ACC112 (cell line): Measurements from ENCODE around the gene RUSC1.
"Not testable (repeated sequence)": the region's sequence is repeated elsewhere in the genome, so short reads cannot be mapped to it uniquely, and the experiment has no call there.

ENCODE experiments used
- H2AFZ ChIP-seq: fragments of 200-600 bp; sonication (generic); one replicate; pipeline ENCODE4 v1.6.0; 2017; ENCODE audit warnings: antibody characterized with exemption, low read length; ENCODE audit not compliant: unreplicated experiment
- H3K27ac ChIP-seq: fragments of 200-600 bp; sonication (generic); 2 replicates; pipeline ENCODE4 v1.5.1; 2014; ENCODE audit warnings: low read depth, mild to moderate bottlenecking, antibody characterized with exemption, low read length, moderate library complexity
- H3K27me3 ChIP-seq: fragments of 200-600 bp; sonication (generic); 2 replicates; pipeline ENCODE4 v1.6.1; 2014; ENCODE audit warnings: mild to moderate bottlenecking, antibody characterized with exemption, low read length, moderate library complexity, mixed read lengths; ENCODE audit not compliant: insufficient read depth
- H3K36me3 ChIP-seq: fragments of 200-600 bp; sonication (generic); 2 replicates; pipeline ENCODE4 v1.6.1; 2016; ENCODE audit warnings: mild to moderate bottlenecking, antibody characterized with exemption, low read length, moderate library complexity, mixed read lengths; ENCODE audit not compliant: insufficient read depth
- H3K4me1 ChIP-seq: fragments of 200-600 bp; sonication (generic); one replicate; pipeline ENCODE4 v1.6.1; 2016; ENCODE audit warnings: low read length, mixed read lengths; ENCODE audit not compliant: insufficient read depth, unreplicated experiment, control insufficient read depth
- H3K4me3 ChIP-seq: fragments of 200-600 bp; sonication (generic); 2 replicates; pipeline ENCODE4 v1.5.1; 2014; ENCODE audit warnings: mild to moderate bottlenecking, low read depth, low read length
- H3K79me2 ChIP-seq: fragments of 200-600 bp; sonication (generic); one replicate; pipeline ENCODE4 v1.6.0; 2016; ENCODE audit warnings: low read length; ENCODE audit not compliant: control insufficient read depth, unreplicated experiment, insufficient read depth

RUSC1 gene

GRCh38 chr1:155324037-155324716 is 3.5 kb downstream of the RUSC1 start:
- peaks cover 13% of the 10 kb centered on the region; the same call in 1 of the 2 replicates for H3K36me3 ChIP-seq
- peaks cover 29% of the 10 kb centered on the region for H3K4me1 ChIP-seq
- peak overlapping the region; percentile 89 for H3K27ac ChIP-seq
- peaks cover 41% of the 10 kb centered on the region for H3K79me2 ChIP-seq
- H2AFZ ChIP-seq: peak overlapping the region; percentile 50
- H3K4me3 ChIP-seq: peak overlapping the region; percentile 81
- H3K27me3 ChIP-seq: no peaks in the 10 kb centered on the region

DNA sequence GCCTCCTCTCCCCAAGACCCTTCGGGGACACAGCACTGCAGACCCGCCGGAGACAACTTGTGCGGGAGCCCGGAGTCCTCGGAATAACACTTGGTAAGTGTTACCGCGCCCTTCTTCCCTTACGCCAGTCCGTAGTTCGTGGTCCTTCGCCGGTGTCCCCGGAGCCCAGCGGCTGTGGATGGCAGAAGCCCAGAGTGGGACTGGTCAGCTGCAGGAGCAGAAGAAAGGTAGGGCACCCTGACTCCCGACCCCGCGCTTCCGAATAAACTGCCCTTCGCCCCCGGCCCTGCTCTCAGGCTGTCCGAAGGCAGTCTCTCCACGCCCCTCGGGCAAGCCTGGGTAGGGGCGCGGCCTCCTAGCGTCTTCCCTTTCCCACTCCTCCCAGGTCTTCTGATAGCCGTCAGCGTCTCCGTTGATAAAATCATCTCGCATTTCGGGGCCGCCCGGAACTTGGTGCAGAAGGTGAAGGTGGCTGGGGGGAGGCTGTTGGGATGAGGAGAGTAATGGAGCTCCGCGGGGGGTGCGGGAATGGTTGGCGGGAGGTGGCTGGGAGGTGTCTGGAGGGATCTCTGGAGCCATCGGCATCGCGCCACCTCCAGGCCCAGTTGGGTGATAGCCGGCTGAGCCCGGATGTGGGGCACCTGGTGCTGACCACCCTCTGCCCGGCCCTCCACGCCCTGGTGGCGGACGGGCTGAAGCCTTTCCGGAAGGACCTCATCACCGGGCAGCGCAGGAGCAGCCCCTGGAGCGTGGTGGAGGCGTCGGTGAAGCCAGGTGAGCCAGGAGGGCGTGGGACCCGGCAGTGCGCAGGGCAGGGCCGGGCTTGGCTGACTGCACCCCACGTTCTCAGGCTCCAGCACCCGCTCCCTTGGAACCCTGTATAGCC is 4.3 kb downstream of the RUSC1 start:
- peak overlapping the region; percentile 7; the same call in 1 of the 2 replicates for H3K27ac ChIP-seq
- H3K4me1 ChIP-seq: peaks cover 29% of the 10 kb centered on the region
- H3K27me3 ChIP-seq: no peaks in the 10 kb centered on the region
- H3K4me3 ChIP-seq: peak overlapping the region; percentile 81
- H3K36me3 ChIP-seq: peaks cover 7% of the 10 kb centered on the region; the same call in 1 of the 2 replicates
- peak overlapping the region; percentile 50 for H2AFZ ChIP-seq
- H3K79me2 ChIP-seq: peaks cover 41% of the 10 kb centered on the region

DNA sequence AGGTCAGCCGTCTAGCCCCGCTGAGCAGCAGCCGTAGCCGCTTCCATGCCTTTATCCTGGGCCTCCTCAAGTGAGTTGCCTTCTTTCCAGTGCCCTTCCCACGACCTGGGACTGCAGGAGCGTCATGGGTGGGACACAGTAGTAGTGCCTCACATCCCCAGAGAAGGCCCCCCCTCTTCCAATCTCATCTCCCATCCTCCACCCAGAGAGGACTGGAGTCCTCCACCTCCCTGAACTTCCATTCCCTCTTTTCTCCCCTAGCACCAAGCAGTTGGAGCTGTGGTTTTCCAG is 4.9 kb downstream of the RUSC1 start:
- peaks cover 23% of the 10 kb centered on the region for H3K4me1 ChIP-seq
- H3K79me2 ChIP-seq: peaks cover 41% of the 10 kb centered on the region
- H2AFZ ChIP-seq: no peak overlapping the region
- peak overlapping the region; percentile 81 for H3K4me3 ChIP-seq
- no peaks in the 10 kb centered on the region for H3K27me3 ChIP-seq
- 0 out of 2 replicates have a peak, but pooled peaks cover 7% of the 10 kb centered on the region for H3K36me3 ChIP-seq
- no peak overlapping the region for H3K27ac ChIP-seq

GRCh38 chr1:155326020-155326526 is 5.4 kb downstream of the RUSC1 start:
- H2AFZ ChIP-seq: no peak overlapping the region
- peaks cover 19% of the 10 kb centered on the region for H3K4me1 ChIP-seq
- no peak overlapping the region for H3K27ac ChIP-seq
- H3K79me2 ChIP-seq: peaks cover 39% of the 10 kb centered on the region
- 0 out of 2 replicates have a peak, but pooled peaks cover 7% of the 10 kb centered on the region for H3K36me3 ChIP-seq
- no peaks in the 10 kb centered on the region for H3K27me3 ChIP-seq
- H3K4me3 ChIP-seq: peak overlapping the region; percentile 81

- H2AFZ ChIP-seq: no peak overlapping the region
- peaks cover 33% of the 10 kb centered on the region for H3K79me2 ChIP-seq
- H3K27ac ChIP-seq: no peak overlapping the region
- H3K27me3 ChIP-seq: no peaks in the 10 kb centered on the region
- H3K4me3 ChIP-seq: no peak overlapping the region; the same call in 1 of the 2 replicates
- 0 out of 2 replicates have a peak, but pooled peaks cover 7% of the 10 kb centered on the region for H3K36me3 ChIP-seq
- peaks cover 13% of the 10 kb centered on the region for H3K4me1 ChIP-seq
These were observed 5.9 kb downstream of the RUSC1 start for GRCh38 chr1:155326631-155327037.

GRCh38 chr1:155327981-155328380 is 7.3 kb downstream of the RUSC1 start:
- peaks cover 25% of the 10 kb centered on the region for H3K79me2 ChIP-seq
- H3K36me3 ChIP-seq: 0 out of 2 replicates have a peak, but pooled peaks cover 7% of the 10 kb centered on the region
- H3K4me3 ChIP-seq: no peak overlapping the region
- no peak overlapping the region for H3K27ac ChIP-seq
- no peaks in the 10 kb centered on the region for H3K27me3 ChIP-seq
- H3K4me1 ChIP-seq: peaks cover 4% of the 10 kb centered on the region
- H2AFZ ChIP-seq: no peak overlapping the region

- H3K36me3 ChIP-seq, H3K4me1 ChIP-seq, H3K27ac ChIP-seq, H3K27me3 ChIP-seq, H3K4me3 ChIP-seq, H2AFZ ChIP-seq: not testable (repeated sequence)
- H3K79me2 ChIP-seq: peaks cover 25% of the 10 kb centered on the region
These were observed 8.2 kb downstream of the RUSC1 start for GRCh38 chr1:155328856-155329255.

DNA sequence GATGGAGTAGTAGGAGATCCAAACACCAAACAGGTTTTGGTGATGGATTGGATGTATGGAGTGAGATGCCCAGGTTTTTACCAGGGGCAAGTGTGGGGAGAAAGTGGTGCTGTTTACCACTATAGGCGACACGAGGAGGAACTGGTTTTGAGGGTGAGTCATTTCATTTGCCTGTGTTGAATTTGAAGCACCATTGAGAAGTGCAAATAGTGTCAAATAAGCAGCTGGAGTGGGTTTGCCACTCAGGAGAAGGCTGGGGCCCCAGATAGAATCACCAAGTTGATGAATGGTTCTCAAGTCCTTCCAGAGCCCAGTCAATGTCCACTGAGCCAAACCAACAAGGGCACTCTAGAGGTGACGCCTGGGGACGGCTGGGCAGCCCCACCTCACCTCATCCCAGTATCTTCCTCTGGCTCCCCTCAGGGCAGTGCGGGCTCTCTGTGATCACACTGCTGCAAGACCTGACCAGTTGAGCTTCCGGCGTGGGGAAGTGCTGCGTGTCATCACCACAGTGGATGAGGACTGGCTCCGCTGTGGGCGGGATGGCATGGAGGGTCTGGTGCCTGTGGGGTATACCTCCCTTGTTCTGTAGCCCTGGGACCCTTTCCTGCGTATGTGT is 9.4 kb downstream of the RUSC1 start:
- Histone ChIP-seq H3K27me3 (no peaks in the 10 kb centered on the region), H2AFZ (no peak overlapping the region), H3K4me3 (no peak overlapping the region), H3K36me3 (0 out of 2 replicates have a peak, but pooled peaks cover 7% of the 10 kb centered on the region), H3K79me2 (peaks cover 18% of the 10 kb centered on the region), H3K4me1 (peaks cover 4% of the 10 kb centered on the region), H3K27ac (no peak overlapping the region)

GRCh38 chr1:155334962-155335361 is 14.3 kb downstream of the RUSC1 start:
- H3K4me1 ChIP-seq: no peaks in the 10 kb centered on the region
- H3K36me3 ChIP-seq: peaks cover 24% of the 10 kb centered on the region
- H3K27me3 ChIP-seq: no peaks in the 10 kb centered on the region
- H2AFZ ChIP-seq: no peak overlapping the region
- H3K4me3 ChIP-seq: no peak overlapping the region
- no peak overlapping the region for H3K27ac ChIP-seq
- no peaks in the 10 kb centered on the region for H3K79me2 ChIP-seq

GRCh38 chr1:155339515-155340097 is 18.9 kb downstream of the RUSC1 start:
- Histone ChIP-seq H3K4me1 (no peaks in the 10 kb centered on the region), H3K4me3 (no peak overlapping the region), H3K27ac (no peak overlapping the region), H3K79me2 (no peaks in the 10 kb centered on the region), H3K36me3 (peaks cover 48% of the 10 kb centered on the region), H3K27me3 (no peaks in the 10 kb centered on the region), H2AFZ (no peak overlapping the region)
